ENCODE results near the gene ATPAF2. TPM values are rescaled to one million over a fixed set of nuclear protein-coding genes. Genes with fewer than 3 reads are reported as not detected.

ATPAF2 gene
- 25.9 TPM for total RNA-seq

- peak; percentile 100 for DNase-seq (ENCODE audit: low spot score)
- ATAC-seq, result peak; percentile 95
Measured at GRCh38 chr17:18038861-18039534, at the start of gene ATPAF2, which contains the start of gene GID4. TSS of gene ATPAF2 (minus strand) at chr17:18039168. CDS start at chr17:18039013, 155 bp downstream. TSS of gene GID4 (plus strand) at chr17:18039408. CDS start at chr17:18039465, 57 bp downstream.

DNA sequence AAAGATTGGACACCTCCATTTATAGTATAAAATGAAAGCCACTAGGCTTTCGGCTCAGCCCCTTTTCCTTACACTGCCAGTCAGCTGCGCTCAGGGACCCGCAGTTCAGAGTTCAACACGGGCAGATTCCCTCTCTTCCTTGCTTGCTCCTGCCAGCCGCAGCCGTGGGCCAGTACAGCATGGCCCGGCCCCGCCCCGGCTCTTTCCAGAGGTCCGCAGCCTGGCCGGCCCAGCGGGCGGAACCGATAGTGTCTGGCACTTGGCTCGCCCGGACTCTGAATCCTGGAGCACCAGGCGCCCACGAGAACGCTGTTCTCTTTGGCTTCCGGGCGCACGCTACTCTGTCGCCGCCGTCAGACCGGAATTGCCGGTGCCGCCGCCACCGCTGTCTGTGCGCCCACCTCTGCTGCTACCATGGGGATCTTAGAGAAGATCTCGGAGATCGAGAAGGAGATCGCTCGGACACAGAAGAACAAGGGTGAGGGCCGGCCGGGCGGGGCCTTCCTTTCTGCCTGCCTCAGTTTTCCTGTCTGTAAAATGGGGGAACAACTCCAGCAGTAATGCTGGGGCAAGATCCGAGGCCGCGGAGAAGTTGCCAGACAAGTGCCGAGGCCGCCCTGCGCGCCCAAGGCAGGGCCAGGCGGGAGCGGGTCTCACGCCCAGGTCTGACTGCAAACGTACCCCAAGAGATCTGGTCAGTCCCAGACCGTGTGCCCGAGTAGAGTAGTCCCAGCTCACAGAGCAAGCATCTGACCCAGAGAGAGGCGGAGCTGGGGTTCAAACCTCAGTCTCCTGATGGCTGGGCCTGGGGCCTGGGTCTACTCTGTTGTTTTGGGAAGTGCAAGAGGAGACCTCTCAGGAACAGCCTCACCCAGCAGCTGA, 48.9 kb upstream of the ATPAF2 start, which contains the start of gene DRG2:
Gene DRG2, plus strand, starts transcription at position 339 of the 882 bp plus-strand sequence. Its CDS starts 76 bp downstream, at position 415.
- ATAC-seq, result peak; percentile 97
- peak; percentile 95 for DNase-seq (ENCODE audit: low spot score)

DNA sequence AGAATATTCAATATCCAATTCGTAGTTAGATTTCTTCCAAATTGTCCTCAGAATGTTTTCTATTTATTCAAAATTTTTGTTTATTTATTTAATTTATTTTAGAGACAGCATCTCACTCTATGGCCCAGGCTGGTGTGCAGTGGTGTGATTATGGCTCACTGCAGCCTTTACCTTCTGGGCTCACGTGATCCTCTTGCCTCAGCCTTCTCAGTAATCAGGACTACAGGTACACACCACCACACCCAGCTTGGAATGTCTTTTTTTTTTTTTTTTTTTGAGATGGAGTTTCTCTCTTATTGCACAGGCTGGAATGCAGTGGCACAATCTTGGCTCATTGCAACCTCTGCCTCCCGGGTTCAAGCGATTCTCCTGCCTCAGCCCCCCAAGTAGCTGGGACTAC, 45.3 kb upstream of the ATPAF2 start:
- ATAC-seq, result no peak
- no peak for DNase-seq (ENCODE audit: low spot score)

- ATAC-seq, result no peak
- DNase-seq (ENCODE audit: low spot score), result no peak
Measured at GRCh38 chr17:18079543-18079942, 40.6 kb upstream of the ATPAF2 start.

DNA sequence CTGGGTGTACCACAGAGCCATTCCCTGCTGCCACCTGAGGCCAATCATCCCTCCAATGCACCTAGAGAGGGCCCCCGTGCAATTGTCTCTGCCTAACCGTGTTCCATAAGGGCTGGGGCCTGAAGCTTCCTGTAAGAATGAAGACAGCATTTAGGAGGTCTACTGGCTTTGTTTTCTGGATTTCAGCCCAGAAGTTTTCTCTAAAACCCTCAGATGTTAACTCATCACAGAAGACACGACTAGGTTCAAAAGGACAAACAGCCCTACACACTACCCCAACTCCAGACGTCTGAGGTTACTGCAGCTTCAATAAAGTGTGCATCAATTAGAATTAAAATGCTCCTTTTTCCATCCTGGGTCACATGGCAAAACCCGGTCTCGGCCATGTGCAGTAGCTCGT, 38.0 kb upstream of the ATPAF2 start:
- ATAC-seq (no peak), DNase-seq (ENCODE audit: low spot score) (no peak)

DNA sequence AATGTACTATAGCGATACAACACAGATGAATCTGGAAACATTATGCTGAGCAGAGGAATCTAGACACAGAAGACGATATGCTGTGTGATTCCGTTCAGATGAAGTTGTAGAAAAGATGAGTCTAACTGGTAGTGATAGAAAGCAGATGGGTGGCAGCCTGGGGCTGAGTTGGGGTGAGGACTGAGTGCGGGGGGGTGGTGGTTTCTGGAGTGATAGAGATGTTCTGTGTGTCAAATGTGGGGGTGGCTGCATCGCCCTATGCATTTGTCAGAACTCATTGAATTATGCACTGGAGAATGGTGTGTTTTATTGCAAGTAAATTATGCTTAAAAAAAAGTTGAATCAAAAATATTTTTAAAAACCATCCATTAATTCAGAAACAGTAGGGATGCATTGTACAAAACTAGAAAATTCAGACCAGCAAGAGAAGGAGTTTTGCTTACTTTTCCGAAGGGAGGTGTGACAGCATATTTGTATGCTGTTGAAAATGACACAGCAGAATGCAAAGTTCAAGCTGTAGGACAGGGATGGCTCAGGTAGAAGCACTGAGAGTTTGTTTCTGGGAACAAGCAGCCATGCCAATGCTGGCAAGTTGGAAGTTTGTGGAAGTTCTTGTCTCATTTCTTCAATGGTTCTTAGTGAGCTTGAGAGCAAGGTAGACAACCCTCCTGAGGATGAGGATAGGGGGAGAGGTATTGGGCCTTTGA, 35.8 kb upstream of the ATPAF2 start:
- DNase-seq (ENCODE audit: low spot score) (no peak), ATAC-seq (no peak)

DNA sequence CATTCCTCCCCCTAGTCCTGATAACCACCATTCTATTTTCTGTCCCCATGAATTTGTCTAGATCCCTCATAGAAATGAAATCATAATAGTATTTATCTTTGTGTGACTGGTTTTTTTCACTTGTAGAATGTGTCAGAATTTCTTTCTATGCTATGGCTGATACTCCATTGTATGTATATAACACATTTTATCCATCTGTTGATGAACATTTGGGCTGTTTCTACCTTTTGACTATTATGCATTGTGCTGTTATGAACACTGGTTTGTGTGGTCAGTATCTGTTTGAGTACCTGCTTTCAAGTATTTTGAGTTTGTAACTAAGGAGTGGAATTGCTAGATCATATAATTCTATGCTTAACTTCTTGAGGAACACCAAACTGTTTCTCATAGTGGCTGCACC, 32.8 kb upstream of the ATPAF2 start:
- DNase-seq (ENCODE audit: low spot score), result no peak
- ATAC-seq, result no peak

GRCh38 chr17:18070861-18071340, 31.9 kb upstream of the ATPAF2 start:
- ATAC-seq, result no peak
- no peak for DNase-seq (ENCODE audit: low spot score)

DNA sequence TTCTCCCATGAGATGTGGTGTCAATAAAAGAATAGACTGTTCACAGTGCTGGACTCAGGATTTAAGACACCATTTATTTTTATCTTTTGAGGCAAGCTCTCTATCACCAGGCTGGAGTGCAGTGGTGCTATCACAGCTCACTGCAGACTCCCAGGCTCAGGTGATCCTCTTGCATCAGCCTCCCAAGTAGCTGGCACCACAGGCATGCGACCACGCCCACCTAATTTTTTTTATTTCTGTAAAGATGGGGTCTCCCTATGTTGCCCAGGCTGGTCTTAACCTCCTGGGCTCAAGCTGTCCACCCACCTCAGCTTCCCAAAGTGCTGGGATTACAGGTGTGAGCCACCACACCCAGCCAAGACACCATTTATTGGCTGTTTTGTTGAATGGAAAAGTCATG, 30.1 kb upstream of the ATPAF2 start:
- DNase-seq (ENCODE audit: low spot score) (no peak), ATAC-seq (no peak)

- DNase-seq (ENCODE audit: low spot score), result no peak
- ATAC-seq, result no peak
Measured at GRCh38 chr17:18066866-18067265, 27.9 kb upstream of the ATPAF2 start.

- DNase-seq (ENCODE audit: low spot score), result no peak
- ATAC-seq, result no peak
Measured at GRCh38 chr17:18065546-18065945, 26.6 kb upstream of the ATPAF2 start.

- DNase-seq (ENCODE audit: low spot score) (no peak), ATAC-seq (no peak)
Measured at GRCh38 chr17:18064053-18064452, 25.1 kb upstream of the ATPAF2 start.

DNA sequence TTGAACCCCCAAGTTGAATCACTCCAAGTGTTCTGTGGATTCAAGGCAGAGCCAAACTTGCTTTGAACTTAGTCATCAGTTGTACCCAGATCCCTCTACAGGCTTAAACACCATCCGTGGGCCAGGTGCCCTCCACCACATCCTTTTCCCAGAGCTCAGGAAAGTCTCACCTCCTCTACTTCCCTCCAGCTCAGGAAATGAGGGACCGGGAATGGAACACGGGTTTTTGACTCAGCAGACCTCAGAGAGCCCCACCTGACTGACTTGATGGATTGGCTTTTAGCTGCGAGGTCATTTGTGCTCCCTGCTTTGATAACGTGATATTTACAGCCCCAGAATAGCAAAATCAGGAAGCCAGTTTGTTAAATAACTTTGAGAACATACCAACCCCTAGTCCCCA, 20.3 kb upstream of the ATPAF2 start:
- ATAC-seq (no peak), DNase-seq (ENCODE audit: low spot score) (no peak)

DNA sequence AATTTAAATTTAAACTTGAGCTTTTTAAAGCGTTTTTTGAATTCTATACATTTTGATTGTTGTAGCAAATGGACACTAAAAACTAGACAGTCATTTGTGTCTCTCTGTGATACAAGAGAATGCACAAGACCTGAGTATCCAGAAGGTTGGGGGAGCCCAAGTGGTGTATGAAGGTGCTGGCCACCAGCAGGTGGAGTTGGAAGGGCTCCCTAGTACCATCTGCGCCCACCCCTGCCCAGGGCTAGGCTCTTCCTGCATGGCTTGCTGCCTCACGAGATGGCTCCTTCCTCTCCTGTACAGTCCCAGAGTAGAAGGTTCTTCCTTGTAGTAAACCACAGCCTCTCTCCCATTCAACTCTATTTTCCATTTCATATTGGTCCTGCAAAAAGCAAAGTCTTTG, 17.2 kb upstream of the ATPAF2 start:
- ATAC-seq (no peak), DNase-seq (ENCODE audit: low spot score) (no peak)

DNA sequence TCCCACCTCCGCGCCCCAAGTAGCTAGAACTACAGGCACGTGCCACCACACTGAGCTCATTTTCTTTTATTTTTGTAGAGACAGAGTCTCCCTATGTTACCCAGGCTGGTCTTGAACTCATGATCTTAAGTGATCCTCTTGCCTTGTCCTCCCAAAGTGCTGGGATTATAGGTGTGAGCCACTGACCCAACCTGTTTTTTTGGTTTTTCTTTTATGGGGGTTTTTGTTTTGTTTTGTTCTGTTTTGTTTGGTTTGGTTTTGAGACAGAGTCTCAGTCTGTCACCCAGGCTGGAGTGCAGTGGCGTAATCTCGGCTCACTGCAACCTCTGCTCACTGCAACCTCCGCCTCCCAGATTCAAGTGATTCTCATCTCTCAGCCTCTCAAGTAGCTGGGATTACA, 16.6 kb upstream of the ATPAF2 start:
- ATAC-seq, result no peak

GRCh38 chr17:18045691-18046350, 6.9 kb upstream of the ATPAF2 start:
- DNase-seq (ENCODE audit: low spot score), result no peak
- ATAC-seq, result no peak

More for the DNA sequence above, 16.6 kb upstream of the ATPAF2 start:
- no peak for DNase-seq (ENCODE audit: low spot score)

- ATAC-seq (no peak), DNase-seq (ENCODE audit: low spot score) (no peak)
Measured at GRCh38 chr17:18044609-18045008, 5.6 kb upstream of the ATPAF2 start.

DNA sequence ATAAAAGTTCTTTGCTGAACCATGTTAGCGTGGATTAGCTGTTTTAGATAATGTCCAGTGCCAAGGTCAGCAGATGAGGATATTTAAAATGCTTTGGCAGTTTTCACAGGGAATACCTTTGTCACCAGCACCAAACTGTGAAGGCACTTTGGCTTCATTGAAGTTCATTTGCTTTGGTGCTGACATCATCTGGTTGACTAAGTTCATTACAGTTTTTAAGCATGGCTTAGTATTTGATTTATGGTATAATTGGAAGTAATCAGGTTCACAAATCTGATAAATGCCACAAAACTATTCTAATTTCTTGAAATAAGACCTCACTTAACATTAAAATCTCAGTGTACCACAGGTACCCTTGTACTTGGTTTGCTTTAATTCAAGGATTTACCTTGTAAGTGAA, 4.5 kb upstream of the ATPAF2 start:
- ATAC-seq (peak; percentile 11), DNase-seq (ENCODE audit: low spot score) (no peak)

DNA sequence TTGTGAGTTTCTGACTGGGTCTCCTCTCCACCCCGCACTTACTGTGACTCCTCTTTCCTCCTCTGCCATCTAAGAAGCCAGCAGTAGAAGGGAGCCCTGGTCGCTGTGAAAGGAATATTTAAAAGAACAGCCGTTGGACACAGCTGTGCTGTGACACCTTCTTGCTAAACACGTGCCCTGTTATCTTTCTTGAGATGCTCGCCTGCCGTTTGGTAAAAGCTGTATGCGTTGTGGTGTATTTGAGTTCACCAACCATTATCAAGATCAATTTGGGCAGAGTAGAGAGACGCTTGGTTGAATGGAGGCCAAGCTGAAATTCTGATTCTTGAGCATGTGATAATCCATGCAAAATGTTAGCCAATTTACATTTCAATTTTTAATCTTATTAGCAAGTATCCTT, 4.0 kb upstream of the ATPAF2 start:
- ATAC-seq, result no peak
- DNase-seq (ENCODE audit: low spot score), result no peak

DNA sequence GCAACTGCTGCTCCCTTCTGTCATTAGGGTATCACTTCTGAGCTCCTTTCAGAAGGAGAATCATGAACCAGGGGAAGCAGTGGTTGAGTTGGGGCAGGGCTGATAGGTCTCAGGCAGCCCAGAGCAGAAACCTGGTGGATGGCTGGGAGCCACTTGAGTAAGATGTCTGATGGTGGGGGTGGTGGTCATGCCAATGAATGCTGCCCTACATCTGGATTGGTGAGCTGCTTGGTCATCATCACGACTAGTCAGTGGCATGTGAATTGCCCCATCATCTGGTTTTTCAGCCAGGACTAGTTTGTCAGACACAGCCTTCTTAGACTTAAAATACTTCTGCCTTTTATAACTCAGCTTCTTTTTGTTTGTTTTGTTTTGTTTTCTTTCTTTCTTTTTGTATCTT, 2.8 kb upstream of the ATPAF2 start:
- DNase-seq (ENCODE audit: low spot score), result no peak
- ATAC-seq, result no peak
